Astrocyte of the spinal cord (primary cell): ENCODE results near the gene VRK2.
A peak's percentile ranks its signal among the peaks of the same experiment; 100 is the strongest.

Source experiments
- DNase-seq: peaks from one replicate; pipeline ENCODE4 v3.0.0; 2011; ENCODE audit warnings: low read depth, low spot score
- H3K4me3 ChIP-seq: 2 replicates; pipeline ENCODE4 v1.5.1; 2011; ENCODE audit warnings: low read depth, mild to moderate bottlenecking, low read length, moderate library complexity
- in situ Hi-C: cut with HindIII; loops from 2 replicates; pipeline ENCODE4 v1.10.0; 2017; ENCODE audit warnings: low sequenced_read_pairs
- TF ChIP-seq, protein P1 (sequence below): IDR thresholded peaks from 2 replicates; pipeline ENCODE4 v1.5.1; 2012; ENCODE audit warnings: low read depth, mild to moderate bottlenecking, low read length, inconsistent platforms

Gene VRK2

DNA sequence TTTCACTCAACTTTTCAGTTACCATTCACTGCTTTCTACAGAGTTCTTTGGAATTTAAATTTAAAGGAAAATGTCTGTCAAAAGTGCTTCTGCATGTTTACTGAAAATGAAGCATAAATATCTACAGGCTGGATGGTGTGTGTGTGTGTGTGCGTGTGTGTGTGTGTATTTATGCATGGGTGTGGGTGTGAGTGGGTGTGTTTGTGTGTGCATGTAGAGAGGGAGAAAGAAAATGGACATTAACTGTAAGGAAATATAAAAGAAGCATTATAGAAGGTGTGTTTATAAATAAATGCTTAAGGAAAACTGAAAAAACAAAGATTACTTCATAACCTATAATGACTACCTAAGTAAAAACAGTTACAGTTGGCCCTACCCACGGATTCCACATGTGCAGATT is 151.3 kb downstream of the VRK2 start:
- TF ChIP-seq, protein P1, sequence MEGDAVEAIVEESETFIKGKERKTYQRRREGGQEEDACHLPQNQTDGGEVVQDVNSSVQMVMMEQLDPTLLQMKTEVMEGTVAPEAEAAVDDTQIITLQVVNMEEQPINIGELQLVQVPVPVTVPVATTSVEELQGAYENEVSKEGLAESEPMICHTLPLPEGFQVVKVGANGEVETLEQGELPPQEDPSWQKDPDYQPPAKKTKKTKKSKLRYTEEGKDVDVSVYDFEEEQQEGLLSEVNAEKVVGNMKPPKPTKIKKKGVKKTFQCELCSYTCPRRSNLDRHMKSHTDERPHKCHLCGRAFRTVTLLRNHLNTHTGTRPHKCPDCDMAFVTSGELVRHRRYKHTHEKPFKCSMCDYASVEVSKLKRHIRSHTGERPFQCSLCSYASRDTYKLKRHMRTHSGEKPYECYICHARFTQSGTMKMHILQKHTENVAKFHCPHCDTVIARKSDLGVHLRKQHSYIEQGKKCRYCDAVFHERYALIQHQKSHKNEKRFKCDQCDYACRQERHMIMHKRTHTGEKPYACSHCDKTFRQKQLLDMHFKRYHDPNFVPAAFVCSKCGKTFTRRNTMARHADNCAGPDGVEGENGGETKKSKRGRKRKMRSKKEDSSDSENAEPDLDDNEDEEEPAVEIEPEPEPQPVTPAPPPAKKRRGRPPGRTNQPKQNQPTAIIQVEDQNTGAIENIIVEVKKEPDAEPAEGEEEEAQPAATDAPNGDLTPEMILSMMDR: no peak
- DNase-seq: no peak
- in situ Hi-C loops: no loop called here
- H3K4me3 ChIP-seq: no peak overlapping the region

DNA sequence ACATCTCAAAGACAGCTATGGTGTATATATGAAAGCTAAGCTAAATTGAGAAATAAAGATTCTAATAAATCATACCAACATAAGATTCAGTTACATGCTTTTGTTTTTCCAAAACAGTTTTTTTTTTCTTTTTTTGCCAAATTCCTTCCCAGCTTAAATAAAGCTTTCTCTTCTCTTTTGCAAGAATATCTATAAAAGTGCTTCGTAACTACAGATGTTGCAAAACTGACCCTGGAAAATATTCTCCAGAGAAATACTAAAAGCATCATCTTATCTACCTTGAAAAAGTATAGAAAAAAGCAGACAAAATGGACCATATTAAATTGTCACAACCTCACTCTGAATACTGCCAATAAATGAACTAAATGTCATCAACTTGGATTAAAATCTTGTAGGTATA is 155.8 kb downstream of the VRK2 start:
- no peak for DNase-seq
- in situ Hi-C loops: no loop called here
- TF ChIP-seq, protein P1: no peak

DNA sequence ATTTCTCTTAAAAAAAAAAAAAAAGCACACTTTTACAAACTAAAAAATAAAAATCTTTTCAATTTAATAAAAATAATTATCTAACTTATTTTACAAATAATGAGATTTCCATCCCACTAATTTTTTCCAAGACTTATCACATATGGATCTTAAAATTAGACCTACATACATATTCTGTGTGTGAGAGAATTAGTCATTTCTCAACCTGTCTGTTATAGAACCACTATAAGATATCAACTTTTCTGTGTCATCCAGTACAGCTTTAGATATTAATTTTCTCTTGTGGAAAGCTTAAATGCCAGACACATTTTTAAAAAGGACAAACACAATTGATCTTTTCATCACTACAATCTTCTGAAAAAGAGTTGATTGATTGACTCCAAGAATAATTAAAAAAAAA is 156.4 kb downstream of the VRK2 start:
- in situ Hi-C loops: no loop called here
- TF ChIP-seq, protein P1: no peak
- H3K4me3 ChIP-seq: no peak overlapping the region
- no peak for DNase-seq

More for the DNA sequence above, 155.8 kb downstream of the VRK2 start:
- H3K4me3 ChIP-seq: no peak overlapping the region

DNA sequence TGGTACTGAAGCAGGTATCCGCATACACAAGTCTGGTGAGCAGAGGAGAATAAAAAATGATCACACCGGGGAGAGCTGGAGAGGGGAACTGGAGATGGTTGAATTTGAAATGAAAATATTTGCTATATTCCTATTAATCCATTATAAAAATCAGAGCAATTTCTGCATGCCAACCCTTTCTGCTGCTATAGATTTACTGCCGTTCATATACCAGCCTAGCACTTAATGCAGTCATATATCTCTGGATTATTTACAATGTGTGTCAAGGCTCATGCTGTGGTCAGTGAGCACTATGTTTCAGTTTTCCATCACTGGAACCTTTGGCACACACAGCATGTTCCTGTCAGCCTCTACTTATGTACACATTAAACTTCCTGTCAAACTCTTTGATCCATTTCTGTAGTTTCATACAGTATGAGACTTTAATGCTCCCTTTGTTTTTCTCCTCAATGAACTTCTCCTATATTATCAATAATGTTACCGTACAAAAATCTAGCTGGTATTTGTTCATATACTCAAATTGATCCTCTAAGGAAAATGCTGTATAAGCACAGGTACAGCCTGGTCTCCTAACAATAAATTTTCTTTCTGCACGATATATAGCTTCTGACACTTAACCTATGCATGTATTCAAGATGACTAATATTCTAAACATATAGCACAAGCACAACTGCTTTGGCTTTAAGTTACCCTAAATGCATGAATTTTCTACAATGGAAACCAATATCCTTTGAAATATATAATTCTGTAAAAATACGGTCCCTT is 157.8 kb downstream of the VRK2 start:
- peak; percentile 19 for DNase-seq
- H3K4me3 ChIP-seq: no peak overlapping the region
- in situ Hi-C loops: no loop called here
- TF ChIP-seq, protein P1: no peak

DNA sequence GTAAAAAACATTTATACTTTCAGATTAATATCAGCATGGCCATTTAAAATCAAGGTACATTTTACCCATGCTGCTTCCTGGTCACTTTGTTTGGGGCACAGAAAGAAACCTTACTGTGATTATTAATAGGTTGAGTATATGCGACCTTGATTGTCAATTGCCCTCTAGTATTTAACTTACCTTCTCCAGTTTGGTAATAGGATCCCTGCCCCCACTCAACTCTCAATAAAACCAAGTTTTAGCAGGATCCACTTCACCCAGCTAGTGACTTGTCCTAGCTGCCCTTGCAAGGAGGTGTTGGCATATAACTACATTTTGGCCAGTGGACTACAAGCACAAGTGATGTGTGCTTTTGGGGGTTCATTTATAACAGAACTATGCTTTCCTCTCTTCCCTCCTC is 160.2 kb downstream of the VRK2 start:
- in situ Hi-C loops: no loop called here
- no peak overlapping the region for H3K4me3 ChIP-seq
- DNase-seq: no peak
- TF ChIP-seq, protein P1: no peak

DNA sequence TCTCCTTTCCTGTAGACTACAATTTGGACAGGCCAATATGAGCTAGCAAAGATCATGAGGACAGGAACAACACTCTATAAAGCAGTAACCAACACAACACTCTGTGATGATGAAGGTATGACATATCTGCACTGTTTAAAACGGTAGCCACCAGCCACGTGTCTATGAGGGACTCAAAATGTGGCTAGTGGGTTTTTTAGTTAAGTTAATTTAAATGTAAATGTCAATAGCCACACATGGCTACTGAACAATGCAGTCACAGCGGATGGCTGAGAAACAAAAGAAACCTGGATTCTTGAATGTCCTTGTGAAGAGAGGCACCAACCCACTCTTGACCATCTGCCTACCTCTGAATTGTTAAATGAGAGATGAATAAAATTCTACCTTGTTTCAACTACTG is 160.6 kb downstream of the VRK2 start:
- TF ChIP-seq, protein P1: no peak
- in situ Hi-C loops: no loop called here
- H3K4me3 ChIP-seq: no peak overlapping the region
- DNase-seq: no peak
